Heart left ventricle (tissue), 16 donors: ENCODE measurements around the gene BEND6. TPM values are rescaled to one million over a fixed set of nuclear protein-coding genes. Genes with fewer than 3 reads are reported as not detected.

ENCODE experiments used
- ATAC-seq, 4 donors: fragments of 200-7000 bp; cut with Tn5 transposase; one replicate each; pipeline ENCODE4 v1.9.1; 2020 to 2022; ENCODE audit warnings: moderate library complexity in 4 of 4, mild to moderate bottlenecking in 3 of 4, moderate number of reproducible peaks in 1 of 4
- DNase-seq, 5 donors: peaks; one replicate each; pipeline ENCODE4 v3.0.0-alpha.2; 2020
- H3K27ac ChIP-seq, 12 donors: fragments of 200-600 bp; sonication (generic) in 4 of 12; one replicate each; pipeline versions ENCODE4 v1.5.0 to v1.8.0; 2016 to 2022; ENCODE audit warnings: mild to moderate bottlenecking in 2 of 12
- H3K27me3 ChIP-seq, 9 donors: fragments of 200-600 bp; sonication (generic) in 2 of 9; one replicate each; pipeline versions ENCODE4 v1.5.1 to v1.8.0; 2016 to 2022; ENCODE audit warnings: mild to moderate bottlenecking in 3 of 9
- H3K36me3 ChIP-seq, 9 donors: fragments of 200-600 bp; sonication (generic) in 2 of 9; one replicate each; pipeline versions ENCODE4 v1.5.0 to v1.8.0; 2018 to 2022; ENCODE audit warnings: mild to moderate bottlenecking in 2 of 9
- H3K4me1 ChIP-seq, 12 donors: fragments of 200-600 bp; sonication (generic) in 4 of 12; one replicate each; pipeline versions ENCODE4 v1.5.0 to v1.8.0; 2016 to 2022; ENCODE audit warnings: mild to moderate bottlenecking in 3 of 12
- H3K4me3 ChIP-seq, 12 donors: fragments of 200-600 bp; sonication (generic) in 4 of 12; one replicate each; pipeline versions ENCODE4 v1.5.0 to v1.8.0; 2017 to 2022; ENCODE audit warnings: mild to moderate bottlenecking in 9 of 12, moderate library complexity in 4 of 12
- H3K9me3 ChIP-seq, 12 donors: fragments of 200-600 bp; sonication (generic) in 4 of 12; one replicate each; pipeline versions ENCODE4 v1.5.0 to v1.8.0; 2016 to 2022; ENCODE audit warnings: mild to moderate bottlenecking in 1 of 12
- CTCF ChIP-seq, 12 donors: fragments of 200-600 bp; sonication (generic) in 4 of 12; IDR thresholded peaks; one replicate each; pipeline versions ENCODE4 v1.5.0 to v1.8.0; 2018 to 2022; ENCODE audit warnings: antibody characterized with exemption in 12 of 12, mild to moderate bottlenecking in 5 of 12
- POLR2A ChIP-seq, 2 donors: fragments of 450-650 bp; IDR thresholded peaks; one replicate each; pipeline ENCODE4 v1.6.1; 2017; ENCODE audit warnings: antibody characterized with exemption in 2 of 2, mild to moderate bottlenecking in 2 of 2, moderate library complexity in 2 of 2
- WGBS, 4 donors: extraction: QIAGEN DNeasy Blood & Tissue Kit in 2 of 4; methylation state at CpG; one replicate each; pipeline versions ENCODE4 v1.1.5 to v1.1.7; 2013 to 2018; 5-methylcytosine and 5-hydroxymethylcytosine counted together
- intact Hi-C, 10 donors: fragments of 100-400 bp; cut with DNase I; formaldehyde crosslinking; loops; one replicate each; pipeline versions ENCODE4 v1.11.1 to v1.14.2; 2022
- polyA plus RNA-seq, 2 donors: library from polyadenylated mRNA; stranded (reverse); fragments of 200-250 nt; gene quantifications; one replicate each; pipeline ENCODE4 v1.2.3, GENCODE V29; 2013
- total RNA-seq, 9 donors: library from RNA; depleted of rRNA in 2 of 9; stranded (reverse); fragments of >200 nt in 2 of 9; fragmentation: NEBNext Ultra II Directional in 3 of 9; extraction: Animal tissue kit (Norgen Biotek cat#: 25700) in 3 of 9; gene quantifications; one replicate each; pipeline versions ENCODE4 v1.1.0 to v1.2.4, GENCODE V29; 2016 to 2023
- donor health status: ischemic (EF 13 %, LVEDD 7.1; RV severe dilation, severe dysfunction).
- donor health status: healthy with polysubstance abuse.
- donor health status: DM: no; HTN: yes; CAD: no.
- donor health status: DM: no; HTN: no; CAD: no.
- donor health status: ischemic (EF 25% LVEDD 6.9; RV normal size, moderate dysfunction).
- donor health status: ischemic (EF 25% LVEDD 5.7; RV mildly dilated, moderate dysfunction).
- donor health status: healthy.
- donor health status: DM: yes; HTN: yes; CAD: no.
- donor health status: ischemic (EF 35%, LVEDD 5.7; RV mildly dilated, moderate dysfunction).
- donor health status: nonischemic (EF 11% LVEDD 7.7; RV severe dilation, severe dysfunction).
- donor health status: DM: yes; HTN: yes; CAD: no.
- donor health status: PGD.
- donor health status: ischemic (EF 29% LVEDD 5.4; RV normal size, mild dysfunction).
- donor health status: nonischemic (EF 23%, LVEDD 6.1; RV moderate dilation, normal function).

The BEND6 gene
- total and polyA plus RNA-seq, 11 donors: 0.14 to 2.2 (median 0.41) TPM; not detected in 1

GRCh38 chr6:56940463-56940862, 14.4 kb upstream of the BEND6 start:
- H3K27me3 ChIP-seq: no peaks in the 10 kb centered on the region
- H3K4me3 ChIP-seq: no peak overlapping the region
- H3K27ac ChIP-seq: no peak overlapping the region
- no peaks in the 10 kb centered on the region for H3K36me3 ChIP-seq
- no peak for TF ChIP-seq CTCF (IDR thresholded peaks at IDR 0.05)
- no peak for TF ChIP-seq POLR2A (IDR thresholded peaks at IDR 0.05)
- DNase-seq: no peak
- 95 to 97% (median 96%) methylated on average over 5 of the region's 5 CpGs for WGBS, 4 donors
- intact Hi-C loops: no loop called here
- peaks cover 0 to 24% (median 6%) of the 10 kb centered on the region in 12 donors for H3K9me3 ChIP-seq
- no peak for ATAC-seq
- H3K4me1 ChIP-seq: peaks cover 0 to 6% (median 0%) of the 10 kb centered on the region in 12 donors

- ATAC-seq (no peak), DNase-seq (no peak)
- intact Hi-C loops: no loop called here
- no peak overlapping the region for H3K27ac ChIP-seq
- H3K4me1 ChIP-seq: peaks cover 0 to 6% (median 0%) of the 10 kb centered on the region in 12 donors
- no peaks in the 10 kb centered on the region for H3K36me3 ChIP-seq
- no peaks in the 10 kb centered on the region for H3K27me3 ChIP-seq
- H3K4me3 ChIP-seq: no peak overlapping the region
- H3K9me3 ChIP-seq: peaks cover 0 to 24% (median 6%) of the 10 kb centered on the region in 12 donors
- no peak for TF ChIP-seq CTCF (IDR thresholded peaks at IDR 0.05)
- no peak for TF ChIP-seq POLR2A (IDR thresholded peaks at IDR 0.05)
Observed at GRCh38 chr6:56940977-56941376, 13.9 kb upstream of the BEND6 start.

- H3K9me3 ChIP-seq: peaks cover 0 to 24% (median 6%) of the 10 kb centered on the region in 12 donors
- no peak overlapping the region for H3K27ac ChIP-seq
- intact Hi-C loops: no loop called here
- H3K36me3 ChIP-seq: no peaks in the 10 kb centered on the region
- no peaks in the 10 kb centered on the region for H3K27me3 ChIP-seq
- TF ChIP-seq POLR2A (IDR thresholded peaks at IDR 0.05) (no peak), CTCF (IDR thresholded peaks at IDR 0.05) (no peak)
- H3K4me1 ChIP-seq: no peaks in the 10 kb centered on the region
- ATAC-seq (no peak), DNase-seq (no peak)
- H3K4me3 ChIP-seq: no peak overlapping the region
Observed at GRCh38 chr6:56944661-56945060, 10.2 kb upstream of the BEND6 start.

- Histone ChIP-seq H3K27ac (no peak overlapping the region), H3K9me3 (peaks cover 0 to 11% (median 0%) of the 10 kb centered on the region in 12 donors), H3K27me3 (no peaks in the 10 kb centered on the region), H3K36me3 (no peaks in the 10 kb centered on the region), H3K4me3 (no peak overlapping the region), H3K4me1 (peaks cover 0 to 2% (median 0%) of the 10 kb centered on the region in 12 donors)
- 86 to 90% (median 89%) methylated on average over 2 of the region's 2 CpGs for WGBS, 4 donors
- no peak for DNase-seq
- TF ChIP-seq POLR2A (IDR thresholded peaks at IDR 0.05): no peak
- TF ChIP-seq CTCF (IDR thresholded peaks at IDR 0.05): no peak
- ATAC-seq: no peak
- intact Hi-C loops: no loop called here
Observed at GRCh38 chr6:56946368-56946767, 8.5 kb upstream of the BEND6 start.
